OCI-LY7 (cell line): ENCODE data around the gene TAF4. TPM values are rescaled to one million over a fixed set of nuclear protein-coding genes. Genes with fewer than 3 reads are reported as not detected.

Experiments used
- BruUV-seq: library from RNA; stranded (reverse); fragments of 400-500 nt; replicated peaks from 2 replicates; lab custom pipeline; 2021; lab: Mats Ljungman, UMichigan
- CTCF ChIA-PET: fragments of 300-600 bp; sonication (Branson Sonifier 250); formaldehyde crosslinking; loops from one replicate; lab custom pipeline; 2022; ENCODE audit warnings: antibody characterized with exemption; ENCODE audit not compliant: unreplicated experiment; lab: Charles Lee
- POLR2A ChIA-PET: fragments of 300-600 bp; sonication (Branson Sonifier 250); formaldehyde crosslinking; loops from one replicate; lab custom pipeline; 2022; ENCODE audit warnings: antibody characterized with exemption; lab: Charles Lee
- DNase-seq: peaks from one replicate; pipeline ENCODE4 v3.0.0-alpha.2; 2015; ENCODE audit warnings: low spot score
- H2AFZ ChIP-seq: fragments of 200-600 bp; sonication (generic), shearing (Covaris generic); 2 replicates; pipeline ENCODE4 v1.6.1; 2014; ENCODE audit warnings: mild to moderate bottlenecking, antibody characterized with exemption, low read length, moderate library complexity
- H3K27ac ChIP-seq: fragments of 200-600 bp; sonication (generic); 2 replicates; pipeline ENCODE4 v1.5.1; 2014; ENCODE audit warnings: mixed run types, low read depth, mild to moderate bottlenecking, moderate library complexity, low read length, inconsistent platforms; ENCODE audit not compliant: poor library complexity, severe bottlenecking
- H3K36me3 ChIP-seq: fragments of 200-600 bp; sonication (generic); 2 replicates; pipeline ENCODE4 v1.6.1; 2014; ENCODE audit warnings: mild to moderate bottlenecking, antibody characterized with exemption, low read length, moderate library complexity, mixed read lengths; ENCODE audit not compliant: insufficient read depth
- H3K4me1 ChIP-seq: fragments of 200-600 bp; sonication (generic); 2 replicates; pipeline ENCODE4 v1.5.1; 2014; ENCODE audit warnings: mild to moderate bottlenecking, low read length; ENCODE audit not compliant: insufficient read depth, poor library complexity, severe bottlenecking
- H3K4me2 ChIP-seq: fragments of 200-600 bp; sonication (generic); 2 replicates; pipeline ENCODE4 v1.6.1; 2014; ENCODE audit warnings: mild to moderate bottlenecking, low read length
- H3K4me3 ChIP-seq: fragments of 200-600 bp; sonication (generic); 2 replicates; pipeline ENCODE4 v1.5.1; 2014; ENCODE audit warnings: mild to moderate bottlenecking, low read depth, low read length; ENCODE audit not compliant: poor library complexity, severe bottlenecking
- H3K79me2 ChIP-seq: fragments of 200-600 bp; sonication (generic); 2 replicates; pipeline ENCODE4 v1.6.1; 2016; ENCODE audit warnings: low read depth, mild to moderate bottlenecking, low read length, moderate library complexity, mixed read lengths; ENCODE audit not compliant: insufficient read depth
- H3K9me2 ChIP-seq: fragments of 200-600 bp; sonication (generic); 2 replicates; pipeline ENCODE4 v1.6.1; 2016; ENCODE audit warnings: mild to moderate bottlenecking, low read length, mixed read lengths; ENCODE audit not compliant: insufficient read depth
- H3K9me3 ChIP-seq: fragments of 200-600 bp; sonication (generic); 2 replicates; pipeline ENCODE4 v1.6.1; 2014; ENCODE audit warnings: mild to moderate bottlenecking, mixed run types, low read length, mixed read lengths
- H4K20me1 ChIP-seq: fragments of 200-600 bp; sonication (generic); 2 replicates; pipeline ENCODE4 v1.6.1; 2014; ENCODE audit warnings: mild to moderate bottlenecking, antibody characterized with exemption, low read length, moderate library complexity, mixed read lengths; ENCODE audit not compliant: insufficient read depth
- CTCF ChIP-seq: fragments of 200-600 bp; sonication (generic); conservative IDR thresholded peaks from 2 replicates; pipeline ENCODE4 v1.5.1; 2014; ENCODE audit warnings: mild to moderate bottlenecking, antibody characterized with exemption, low read length, moderate library complexity, mixed read lengths
- EZH2phosphoT487 ChIP-seq: fragments of 200-600 bp; sonication (generic); IDR thresholded peaks from 2 replicates; pipeline ENCODE4 v1.6.1; 2018; ENCODE audit warnings: low read depth, borderline replicate concordance, mild to moderate bottlenecking, mixed run types, antibody characterized with exemption, low read length, moderate library complexity, mixed read lengths
- intact Hi-C: fragments of 100-400 bp; cut with micrococcal nuclease; formaldehyde crosslinking; loops from one replicate; pipeline ENCODE4 v1.10.0; 2022; ENCODE audit not compliant: unreplicated experiment
- total RNA-seq, 2 experiments: library from RNA; depleted of rRNA in 1 of 2; stranded (reverse); fragments of >200 nt in 1 of 2; shearing (Covaris generic) in 1 of 2; gene quantifications; 2 replicates each; pipeline ENCODE4 v1.2.3, GENCODE V29; 2014 to 2022

Gene TAF4
- total RNA-seq, 2 experiments from 2014 or later = 11.2 to 38.9 TPM

GRCh38 chr20:62067547-62068260, 2.0 kb upstream of the TAF4 start:
- Histone ChIP-seq H3K79me2 (peaks cover 14% of the 10 kb centered on the region; the same call in 1 of the 2 replicates), H3K4me1 (peaks cover 44% of the 10 kb centered on the region), H3K4me3 (peak overlapping the region; percentile 73), H4K20me1 (no peaks in the 10 kb centered on the region; the same call in 1 of the 2 replicates), H3K36me3 (peaks cover 16% of the 10 kb centered on the region; the same call in 1 of the 2 replicates), H3K9me2 (no peaks in the 10 kb centered on the region), H3K9me3 (no peaks in the 10 kb centered on the region), H2AFZ (peak overlapping the region; percentile 59; the same call in 1 of the 2 replicates), H3K4me2 (peak overlapping the region; percentile 96), H3K27ac (peak overlapping the region; percentile 66)
- no TSS peak for BruUV-seq
- peak; percentile 39 for DNase-seq
- CTCF ChIA-PET = no interaction called here
- intact Hi-C loops = loop anchor here (1.0 to 10.0 kb wide), 4 partner anchors 55 to 337 kb away; partner anchors contain the start of genes CABLES2, LSM14B, PSMA7 and SS18L1
- POLR2A ChIA-PET = interaction anchor here (0.6 to 1.8 kb wide), 4 partner anchors 33 to 71 kb away, joined by 3 to 4 read pairs (median 3); no protein-coding TSS in a partner anchor
- TF ChIP-seq CTCF (no peak), EZH2phosphoT487 (no peak)

- Histone ChIP-seq H3K36me3 (peaks cover 23% of the 10 kb centered on the region), H2AFZ (peak overlapping the region; percentile 59; the same call in 1 of the 2 replicates), H3K9me2 (no peaks in the 10 kb centered on the region), H3K4me2 (peak overlapping the region; percentile 96), H4K20me1 (no peaks in the 10 kb centered on the region; the same call in 1 of the 2 replicates), H3K79me2 (peaks cover 21% of the 10 kb centered on the region), H3K27ac (peak overlapping the region; percentile 66), H3K4me3 (peak overlapping the region; percentile 73), H3K4me1 (peaks cover 46% of the 10 kb centered on the region), H3K9me3 (no peaks in the 10 kb centered on the region)
- CTCF ChIA-PET = no interaction called here
- TF ChIP-seq CTCF = 0 out of 2 replicates have a peak, but pooled peaks have one; percentile 17
- TF ChIP-seq EZH2phosphoT487 = no peak
- TSS peak; percentile 88 for BruUV-seq
- peak; percentile 70 for DNase-seq
- intact Hi-C loops = loop anchor here (1.0 to 10.0 kb wide), 4 partner anchors 55 to 338 kb away; partner anchors contain the start of genes CABLES2, LSM14B, PSMA7 and SS18L1
- POLR2A ChIA-PET = interaction anchor here (0.6 to 1.8 kb wide), 5 partner anchors 34 to 72 kb away, joined by 3 to 4 read pairs (median 3); no protein-coding TSS in a partner anchor
These were observed 1.3 kb upstream of the TAF4 start for GRCh38 chr20:62066983-62067433.
